ENCODE results near the gene ACTR2. TPM values are rescaled to one million over a fixed set of nuclear protein-coding genes. Genes with fewer than 3 reads are reported as not detected.
"Not testable (repeated sequence)": the region's sequence is repeated elsewhere in the genome, so short reads cannot be mapped to it uniquely, and the experiment has no call there.

Gene ACTR2
- total RNA-seq, 1 experiment from 2014 or later = 246 TPM

DNA sequence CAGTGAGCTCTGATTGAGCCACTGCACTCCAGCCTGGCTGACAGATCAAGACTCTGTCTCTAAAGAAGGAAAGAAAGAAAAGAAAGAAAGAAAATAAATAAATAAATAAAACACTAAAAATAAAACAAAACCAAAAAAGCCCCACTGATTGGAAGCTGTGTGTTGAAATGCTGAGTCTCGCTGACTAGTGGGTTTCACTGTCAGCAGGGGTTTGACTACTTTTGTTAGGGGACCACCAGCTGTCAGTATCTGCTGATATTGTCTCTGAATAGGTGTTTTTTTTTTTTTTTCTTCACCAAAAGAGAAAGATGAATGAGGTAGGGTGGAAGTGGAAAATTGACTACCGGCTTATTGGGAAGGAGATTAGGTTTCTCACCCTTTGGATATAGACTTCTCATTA is 12.8 kb upstream of the ACTR2 start:
- no peaks in the 10 kb centered on the region for H3K4me1 ChIP-seq (replicated peaks; ENCODE audit: insufficient read depth)
- no peaks in the 10 kb centered on the region; the same call in 1 of the 2 replicates for H4K20me1 ChIP-seq (ENCODE audit: insufficient read depth)
- no peak overlapping the region for H3K27ac ChIP-seq
- no TSS peak for BruUV-seq (replicated peaks)
- ChIA-PET POLR2A (ENCODE audit: unreplicated experiment) (no interaction called here), CTCF (no interaction called here)
- no peaks in the 10 kb centered on the region for H3K27me3 ChIP-seq (ENCODE audit: insufficient read depth, low read depth)
- TF ChIP-seq, protein P1, sequence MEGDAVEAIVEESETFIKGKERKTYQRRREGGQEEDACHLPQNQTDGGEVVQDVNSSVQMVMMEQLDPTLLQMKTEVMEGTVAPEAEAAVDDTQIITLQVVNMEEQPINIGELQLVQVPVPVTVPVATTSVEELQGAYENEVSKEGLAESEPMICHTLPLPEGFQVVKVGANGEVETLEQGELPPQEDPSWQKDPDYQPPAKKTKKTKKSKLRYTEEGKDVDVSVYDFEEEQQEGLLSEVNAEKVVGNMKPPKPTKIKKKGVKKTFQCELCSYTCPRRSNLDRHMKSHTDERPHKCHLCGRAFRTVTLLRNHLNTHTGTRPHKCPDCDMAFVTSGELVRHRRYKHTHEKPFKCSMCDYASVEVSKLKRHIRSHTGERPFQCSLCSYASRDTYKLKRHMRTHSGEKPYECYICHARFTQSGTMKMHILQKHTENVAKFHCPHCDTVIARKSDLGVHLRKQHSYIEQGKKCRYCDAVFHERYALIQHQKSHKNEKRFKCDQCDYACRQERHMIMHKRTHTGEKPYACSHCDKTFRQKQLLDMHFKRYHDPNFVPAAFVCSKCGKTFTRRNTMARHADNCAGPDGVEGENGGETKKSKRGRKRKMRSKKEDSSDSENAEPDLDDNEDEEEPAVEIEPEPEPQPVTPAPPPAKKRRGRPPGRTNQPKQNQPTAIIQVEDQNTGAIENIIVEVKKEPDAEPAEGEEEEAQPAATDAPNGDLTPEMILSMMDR (conservative IDR thresholded peaks at IDR 0.05) = no peak
- no peak for TF ChIP-seq EZH2 (IDR thresholded peaks at IDR 0.05; ENCODE audit: low read depth)
- no peaks in the 10 kb centered on the region for H3K9me2 ChIP-seq (ENCODE audit: insufficient read depth)
- H3K36me3 ChIP-seq (ENCODE audit: low read depth) = no peaks in the 10 kb centered on the region
- H3K4me3 ChIP-seq = no peak overlapping the region
- H3K9me3 ChIP-seq (ENCODE audit: insufficient read depth, low read depth) = no peaks in the 10 kb centered on the region
- no peak overlapping the region for H3K4me2 ChIP-seq
- no peak for DNase-seq
- no peak overlapping the region for H2AFZ ChIP-seq
- intact Hi-C loops (cut with micrococcal nuclease; ENCODE audit: unreplicated experiment) = no loop called here
- H3K79me2 ChIP-seq (ENCODE audit: low read depth) = no peaks in the 10 kb centered on the region
- no peaks in the 10 kb centered on the region; the same call in 1 of the 2 replicates for H3F3A ChIP-seq (ENCODE audit: insufficient read depth, low read depth)

DNA sequence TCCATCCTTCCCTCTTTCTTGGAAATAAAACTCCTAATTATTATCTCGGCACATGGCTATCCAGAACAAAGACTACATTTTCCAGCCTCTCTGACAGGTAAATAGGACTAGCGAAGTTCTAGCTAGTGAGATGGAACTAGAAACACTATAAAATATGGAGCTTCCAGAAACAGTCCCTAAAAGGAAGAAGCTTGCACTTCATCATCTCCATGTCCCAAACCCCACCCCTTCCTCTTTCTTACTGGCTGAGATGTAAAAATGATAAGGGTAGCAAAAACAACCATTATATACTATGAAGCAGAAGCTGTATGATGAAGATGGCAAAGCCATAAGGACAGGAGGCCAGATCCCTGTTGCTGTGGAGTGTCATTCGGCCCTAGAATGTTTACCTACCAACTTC is 11.7 kb upstream of the ACTR2 start:
- TF ChIP-seq, protein P1 (conservative IDR thresholded peaks at IDR 0.05) = no peak
- TF ChIP-seq EZH2 (IDR thresholded peaks at IDR 0.05; ENCODE audit: low read depth) = no peak
- Histone ChIP-seq H3K9me2 (ENCODE audit: insufficient read depth) (no peaks in the 10 kb centered on the region), H3F3A (ENCODE audit: insufficient read depth, low read depth) (no peaks in the 10 kb centered on the region; the same call in 1 of the 2 replicates), H2AFZ (no peak overlapping the region), H3K27ac (no peak overlapping the region), H3K4me3 (no peak overlapping the region), H3K36me3 (ENCODE audit: low read depth) (no peaks in the 10 kb centered on the region), H3K4me2 (no peak overlapping the region), H3K4me1 (replicated peaks; ENCODE audit: insufficient read depth) (no peaks in the 10 kb centered on the region), H3K79me2 (ENCODE audit: low read depth) (no peaks in the 10 kb centered on the region), H4K20me1 (ENCODE audit: insufficient read depth) (no peaks in the 10 kb centered on the region; the same call in 1 of the 2 replicates), H3K27me3 (ENCODE audit: insufficient read depth, low read depth) (no peaks in the 10 kb centered on the region), H3K9me3 (ENCODE audit: insufficient read depth, low read depth) (no peaks in the 10 kb centered on the region)
- DNase-seq = no peak
- CTCF ChIA-PET = no interaction called here
- intact Hi-C loops (cut with micrococcal nuclease; ENCODE audit: unreplicated experiment) = no loop called here
- POLR2A ChIA-PET (ENCODE audit: unreplicated experiment) = no interaction called here
- no TSS peak for BruUV-seq (replicated peaks)

DNA sequence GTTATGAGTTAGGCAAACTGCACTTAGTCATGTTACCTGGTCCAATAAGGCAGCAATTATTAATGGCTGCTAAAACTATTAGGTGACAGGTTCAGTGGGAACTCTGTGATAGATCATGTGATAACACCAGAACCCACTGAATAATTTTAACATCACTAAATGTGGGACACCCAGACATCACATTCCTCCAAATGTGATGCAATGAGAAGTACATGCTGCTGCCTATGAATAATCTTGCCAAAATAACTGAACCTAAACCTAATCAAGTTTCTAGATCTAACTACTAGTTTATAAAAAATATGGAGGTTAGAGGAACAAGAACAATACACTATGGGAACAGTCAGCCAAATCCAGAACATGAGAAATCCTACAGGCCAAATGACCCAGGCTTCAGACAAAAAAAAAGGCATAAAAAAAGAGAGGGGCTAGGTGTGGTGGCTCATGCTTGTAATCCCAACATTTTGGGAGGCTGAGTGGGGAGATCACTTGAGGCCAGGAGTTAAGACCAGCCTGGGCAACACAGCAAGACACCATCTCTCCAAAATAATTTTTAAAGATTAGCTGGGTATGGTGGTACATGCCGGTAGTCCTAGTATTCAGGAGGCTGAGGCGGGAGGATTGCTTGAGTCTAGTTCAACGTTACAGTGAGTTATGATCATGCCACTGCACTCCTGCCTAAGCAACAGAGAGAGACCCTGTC is 7.0 kb upstream of the ACTR2 start:
- no peak overlapping the region for H3K27ac ChIP-seq
- no peaks in the 10 kb centered on the region for H3K27me3 ChIP-seq (ENCODE audit: insufficient read depth, low read depth)
- H4K20me1 ChIP-seq (ENCODE audit: insufficient read depth) = peaks cover 9% of the 10 kb centered on the region; the same call in 1 of the 2 replicates
- peaks cover 3% of the 10 kb centered on the region; the same call in 1 of the 2 replicates for H3K79me2 ChIP-seq (ENCODE audit: low read depth)
- no peaks in the 10 kb centered on the region for H3K36me3 ChIP-seq (ENCODE audit: low read depth)
- H3K4me3 ChIP-seq = no peak overlapping the region
- H3K4me1 ChIP-seq (replicated peaks; ENCODE audit: insufficient read depth) = 0 out of 2 replicates have a peak, but pooled peaks cover 8% of the 10 kb centered on the region
- no TSS peak for BruUV-seq (replicated peaks)
- H3F3A ChIP-seq (ENCODE audit: insufficient read depth, low read depth) = no peaks in the 10 kb centered on the region; the same call in 1 of the 2 replicates
- no peaks in the 10 kb centered on the region for H3K9me3 ChIP-seq (ENCODE audit: insufficient read depth, low read depth)
- TF ChIP-seq, protein P1 (conservative IDR thresholded peaks at IDR 0.05) = no peak
- TF ChIP-seq EZH2 (IDR thresholded peaks at IDR 0.05; ENCODE audit: low read depth) = no peak
- no peak overlapping the region for H3K4me2 ChIP-seq
- POLR2A ChIA-PET (ENCODE audit: unreplicated experiment) = no interaction called here
- intact Hi-C loops (cut with micrococcal nuclease; ENCODE audit: unreplicated experiment) = no loop called here
- no peak overlapping the region for H2AFZ ChIP-seq
- peak in 1 of 2 experiments; percentile 32 for DNase-seq
- H3K9me2 ChIP-seq (ENCODE audit: insufficient read depth) = no peaks in the 10 kb centered on the region
- CTCF ChIA-PET = no interaction called here

DNA sequence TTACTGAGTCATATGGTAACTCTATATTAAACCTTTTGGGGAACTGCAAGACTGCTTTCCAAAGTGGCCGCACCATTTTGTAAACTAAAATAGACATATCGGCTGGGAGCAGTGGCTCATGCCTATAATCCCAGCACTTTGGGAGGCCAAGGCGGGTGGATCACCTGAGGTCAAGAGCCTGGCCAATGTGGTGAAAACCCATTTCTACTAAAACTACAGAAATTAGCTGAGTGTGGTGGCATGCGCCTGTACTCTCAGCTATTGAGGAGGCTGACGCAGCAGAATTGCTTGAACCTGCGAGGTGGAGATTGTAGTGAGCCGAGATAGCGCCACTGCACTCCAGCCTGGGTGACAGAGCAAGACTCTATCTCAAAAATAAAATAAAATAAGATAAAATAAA is 6.4 kb upstream of the ACTR2 start:
- DNase-seq; H3K79me2 ChIP-seq (ENCODE audit: low read depth); H3K9me3 ChIP-seq (ENCODE audit: insufficient read depth, low read depth); intact Hi-C loops (cut with micrococcal nuclease; ENCODE audit: unreplicated experiment); H3K27me3 ChIP-seq (ENCODE audit: insufficient read depth, low read depth); H2AFZ ChIP-seq; H3K9me2 ChIP-seq (ENCODE audit: insufficient read depth); CTCF ChIA-PET; H4K20me1 ChIP-seq (ENCODE audit: insufficient read depth); H3K36me3 ChIP-seq (ENCODE audit: low read depth); POLR2A ChIA-PET (ENCODE audit: unreplicated experiment); H3K4me3 ChIP-seq; BruUV-seq (replicated peaks); H3K27ac ChIP-seq; H3K4me2 ChIP-seq; H3F3A ChIP-seq (ENCODE audit: insufficient read depth, low read depth): not testable (repeated sequence)
- H3K4me1 ChIP-seq (replicated peaks; ENCODE audit: insufficient read depth) = peaks cover 13% of the 10 kb centered on the region
